IPS-20b (cell line): ENCODE results near the gene ETV2.

Experiments
- H3K27ac ChIP-seq: one replicate; pipeline ENCODE4 v1.5.1; 2013; ENCODE audit warnings: low read length
- H3K27me3 ChIP-seq: 2 replicates; pipeline ENCODE4 v1.6.1; 2013; ENCODE audit warnings: mild to moderate bottlenecking, low read length, inconsistent platforms; ENCODE audit not compliant: insufficient read depth
- H3K36me3 ChIP-seq: 2 replicates; pipeline ENCODE4 v1.6.1; 2013; ENCODE audit warnings: low read depth, mild to moderate bottlenecking, inconsistent platforms, low read length, moderate library complexity; ENCODE audit not compliant: insufficient read depth
- H3K4me1 ChIP-seq: 2 replicates; pipeline ENCODE4 v1.6.1; 2013; ENCODE audit warnings: mild to moderate bottlenecking, control low read depth, inconsistent platforms, low read length, moderate library complexity; ENCODE audit not compliant: insufficient read depth
- H3K4me3 ChIP-seq: 2 replicates; pipeline ENCODE4 v1.5.1; 2013; ENCODE audit warnings: mild to moderate bottlenecking, low read length, inconsistent platforms
- H3K9ac ChIP-seq: 2 replicates; pipeline ENCODE4 v1.6.1; 2013; ENCODE audit warnings: low read depth, mild to moderate bottlenecking, inconsistent platforms, low read length, moderate library complexity
- H3K9me3 ChIP-seq: 2 replicates; pipeline ENCODE4 v1.6.1; 2013; ENCODE audit warnings: mild to moderate bottlenecking, low read depth, low read length, inconsistent platforms; ENCODE audit not compliant: insufficient read depth

ETV2 gene

DNA sequence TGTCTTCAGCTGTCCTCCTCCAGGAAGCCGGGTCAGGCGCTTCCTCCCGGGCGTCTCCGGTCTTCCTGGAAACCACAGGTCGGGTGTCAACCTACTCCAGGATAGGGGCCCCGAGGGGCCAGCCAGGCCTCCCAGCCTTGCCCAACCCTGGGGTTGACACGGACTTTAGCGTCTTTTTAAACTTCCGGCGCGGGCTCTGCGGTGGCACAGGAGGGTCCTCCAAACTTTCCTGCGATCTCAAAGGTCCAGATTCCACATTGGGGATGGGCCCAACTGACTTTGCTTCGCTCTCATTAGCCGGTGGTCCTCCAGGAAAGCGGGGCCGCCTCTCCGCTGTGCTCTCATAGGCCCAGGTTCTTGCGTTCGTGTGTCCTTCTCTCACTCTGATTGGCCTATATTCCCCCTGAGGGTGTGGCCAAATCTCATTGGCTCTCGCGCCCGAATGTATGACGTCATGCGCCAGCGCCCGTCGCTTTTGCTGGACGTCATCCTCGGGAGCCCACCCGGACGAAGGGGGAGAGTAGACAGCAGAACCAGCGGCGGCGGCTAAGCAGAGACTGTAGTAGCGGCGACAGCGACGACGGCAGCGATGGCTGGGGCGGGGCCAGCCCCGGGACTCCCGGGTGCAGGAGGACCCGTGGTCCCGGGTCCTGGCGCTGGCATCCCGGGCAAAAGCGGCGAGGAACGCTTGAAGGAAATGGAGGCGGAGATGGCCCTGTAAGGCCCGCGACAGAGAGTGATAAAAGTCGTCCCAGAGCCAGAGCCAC, 12.8 kb upstream of the ETV2 start, which contains the start of gene RBM42:
RBM42 (plus strand) TSS at position 472 of the 767 bp plus-strand sequence; CDS start at position 590, 118 bp downstream.
- Histone ChIP-seq H3K4me1 (peaks cover 2% of the 10 kb centered on the region; the same call in 1 of the 2 replicates), H3K9me3 (no peaks in the 10 kb centered on the region), H3K27ac (peak within 1 kb of the TSS; percentile 19), H3K9ac (peak within 1 kb of the TSS; percentile 85; the same call in 1 of the 2 replicates), H3K27me3 (no peaks in the 10 kb centered on the region), H3K4me3 (peak within 1 kb of the TSS; percentile 97), H3K36me3 (peaks cover 34% of the 10 kb centered on the region)

DNA sequence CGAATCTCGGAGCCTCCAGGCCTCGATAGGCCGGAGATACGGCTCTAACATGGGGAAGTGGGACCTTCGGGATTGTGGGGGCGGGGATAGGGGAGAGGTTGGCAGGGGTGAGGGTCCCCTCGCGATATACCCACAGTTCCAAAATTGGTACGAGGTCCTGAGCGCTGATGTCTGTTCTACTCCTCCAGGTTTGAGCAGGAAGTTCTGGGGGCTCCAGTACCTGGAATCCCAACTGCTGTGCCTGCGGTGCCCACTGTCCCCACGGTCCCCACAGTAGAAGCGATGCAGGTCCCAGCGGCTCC, 12.3 kb upstream of the ETV2 start:
- peak overlapping the region; percentile 19 for H3K27ac ChIP-seq
- no peaks in the 10 kb centered on the region for H3K9me3 ChIP-seq
- peaks cover 39% of the 10 kb centered on the region for H3K36me3 ChIP-seq
- H3K27me3 ChIP-seq: no peaks in the 10 kb centered on the region
- H3K9ac ChIP-seq: peak overlapping the region; percentile 85; the same call in 1 of the 2 replicates
- H3K4me1 ChIP-seq: peaks cover 2% of the 10 kb centered on the region; the same call in 1 of the 2 replicates
- H3K4me3 ChIP-seq: peak overlapping the region; percentile 97

DNA sequence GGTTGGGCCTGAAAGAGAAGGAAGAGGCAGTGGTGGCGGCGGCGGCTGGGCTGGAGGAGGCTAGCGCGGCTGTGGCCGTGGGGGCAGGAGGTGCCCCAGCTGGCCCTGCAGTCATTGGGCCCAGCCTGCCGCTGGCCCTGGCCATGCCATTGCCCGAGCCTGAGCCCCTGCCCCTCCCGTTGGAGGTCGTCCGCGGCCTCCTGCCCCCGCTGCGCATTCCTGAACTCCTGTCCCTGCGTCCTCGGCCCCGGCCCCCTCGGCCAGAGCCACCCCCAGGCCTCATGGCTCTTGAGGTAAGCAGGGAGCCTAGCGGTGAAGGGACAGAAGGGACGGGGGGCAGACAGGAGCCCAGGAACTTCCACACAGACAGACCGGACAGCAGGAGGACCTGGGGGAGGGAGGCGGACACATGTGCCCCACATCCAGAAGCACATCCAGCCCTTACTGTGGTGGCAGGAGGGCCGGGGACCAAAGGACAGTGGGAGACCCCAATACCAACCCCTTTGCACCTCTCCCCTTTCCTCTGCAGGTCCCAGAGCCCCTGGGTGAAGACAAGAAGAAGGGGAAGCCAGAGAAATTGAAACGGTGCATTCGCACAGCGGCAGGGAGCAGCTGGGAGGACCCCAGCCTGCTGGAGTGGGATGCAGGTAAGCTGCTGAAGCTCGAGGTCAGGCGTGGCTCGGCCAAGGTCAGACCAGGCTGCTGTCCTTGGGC, 7.7 kb upstream of the ETV2 start:
- H3K4me3 ChIP-seq: no peak overlapping the region
- no peaks in the 10 kb centered on the region for H3K27me3 ChIP-seq
- no peaks in the 10 kb centered on the region for H3K9me3 ChIP-seq
- H3K9ac ChIP-seq: no peak overlapping the region
- peaks cover 80% of the 10 kb centered on the region for H3K36me3 ChIP-seq
- no peak overlapping the region for H3K27ac ChIP-seq
- H3K4me1 ChIP-seq: 0 out of 2 replicates have a peak, but pooled peaks cover 2% of the 10 kb centered on the region

DNA sequence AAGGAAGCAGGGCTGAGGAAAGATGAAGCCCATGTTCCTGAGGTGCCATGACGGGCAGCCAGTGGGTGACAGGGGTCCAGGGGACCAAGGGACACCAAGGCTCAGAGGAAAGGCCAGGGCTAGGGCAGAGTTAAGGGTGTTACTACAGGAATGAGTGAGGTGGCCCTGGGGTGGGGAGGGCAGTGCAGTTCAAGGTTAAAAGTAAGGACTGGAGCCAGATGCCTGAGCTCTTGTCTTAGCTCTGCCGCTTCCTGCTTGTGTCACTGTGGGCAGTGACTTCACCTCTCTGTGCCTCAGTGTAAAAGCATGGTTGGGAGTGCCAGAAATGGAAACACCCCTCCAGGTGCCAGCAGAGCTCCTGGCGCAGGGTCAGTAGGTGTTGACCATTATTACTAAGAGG, 4.9 kb upstream of the ETV2 start:
- H3K36me3 ChIP-seq: peaks cover 66% of the 10 kb centered on the region
- no peak overlapping the region for H3K9ac ChIP-seq
- H3K27ac ChIP-seq: no peak overlapping the region
- H3K4me1 ChIP-seq: no peaks in the 10 kb centered on the region
- H3K9me3 ChIP-seq: no peaks in the 10 kb centered on the region
- H3K27me3 ChIP-seq: no peaks in the 10 kb centered on the region
- no peak overlapping the region for H3K4me3 ChIP-seq

DNA sequence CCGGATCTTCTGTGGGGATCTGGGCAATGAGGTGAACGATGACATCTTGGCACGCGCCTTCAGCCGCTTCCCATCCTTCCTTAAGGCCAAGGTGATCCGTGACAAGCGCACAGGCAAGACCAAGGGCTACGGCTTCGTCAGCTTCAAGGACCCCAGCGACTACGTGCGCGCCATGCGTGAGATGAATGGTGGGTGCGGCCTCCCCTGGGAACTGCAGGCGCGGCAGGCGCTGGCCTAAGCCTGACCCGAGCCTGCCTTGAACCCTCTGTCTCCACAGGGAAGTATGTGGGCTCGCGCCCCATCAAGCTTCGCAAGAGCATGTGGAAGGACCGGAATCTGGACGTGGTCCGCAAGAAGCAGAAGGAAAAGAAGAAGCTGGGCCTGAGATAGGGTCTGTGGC, 4.4 kb upstream of the ETV2 start:
- Histone ChIP-seq H3K4me1 (peaks cover 4% of the 10 kb centered on the region; the same call in 1 of the 2 replicates), H3K9ac (no peak overlapping the region), H3K27me3 (peaks cover 4% of the 10 kb centered on the region; the same call in 1 of the 2 replicates), H3K36me3 (peaks cover 61% of the 10 kb centered on the region), H3K4me3 (no peak overlapping the region), H3K9me3 (no peaks in the 10 kb centered on the region), H3K27ac (no peak overlapping the region)

DNA sequence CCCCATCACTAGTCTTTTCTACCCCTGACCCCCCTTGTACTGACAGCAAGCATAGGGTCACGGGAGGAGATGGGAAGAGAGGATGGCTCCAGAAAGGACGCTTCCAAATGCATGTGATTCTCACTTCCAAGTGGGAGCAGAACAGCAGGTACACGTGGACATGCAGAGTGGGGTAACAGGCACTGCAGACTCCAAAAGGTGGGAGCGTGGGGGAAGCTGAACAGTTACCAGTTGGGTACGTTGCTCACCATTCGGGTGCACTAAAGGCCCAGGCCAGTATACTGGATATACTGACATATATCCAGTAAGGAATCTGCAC, 2.3 kb upstream of the ETV2 start:
- H3K27ac ChIP-seq: no peak overlapping the region

DNA sequence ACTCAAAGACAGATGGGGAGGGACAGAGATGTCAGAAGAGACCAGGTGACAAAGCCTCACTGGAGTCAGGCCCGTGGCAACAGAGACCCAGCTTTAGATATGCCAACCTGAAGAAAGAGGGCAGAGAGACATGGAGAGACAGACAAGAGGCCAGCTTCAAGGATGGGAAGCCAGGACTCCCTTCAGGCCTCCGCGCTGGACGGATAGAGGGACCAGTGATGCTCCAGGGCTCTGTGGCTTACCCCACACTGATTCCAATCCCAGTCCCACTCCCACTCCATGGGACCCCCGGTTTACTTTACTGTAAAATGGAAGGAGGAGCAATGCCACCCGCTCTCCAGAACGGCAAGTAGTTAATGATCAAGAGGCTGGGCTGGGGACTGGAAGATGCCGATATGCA, 1.7 kb upstream of the ETV2 start:
- Histone ChIP-seq H3K9me3 (no peaks in the 10 kb centered on the region), H3K4me3 (no peak overlapping the region), H3K9ac (no peak overlapping the region), H3K27ac (no peak overlapping the region), H3K36me3 (peaks cover 35% of the 10 kb centered on the region), H3K27me3 (peaks cover 13% of the 10 kb centered on the region; the same call in 1 of the 2 replicates), H3K4me1 (peaks cover 7% of the 10 kb centered on the region; the same call in 1 of the 2 replicates)

More for the DNA sequence above, 2.3 kb upstream of the ETV2 start:
- Histone ChIP-seq H3K27me3 (peaks cover 13% of the 10 kb centered on the region; the same call in 1 of the 2 replicates), H3K36me3 (peaks cover 41% of the 10 kb centered on the region), H3K4me3 (no peak overlapping the region; the same call in 1 of the 2 replicates), H3K9ac (peak overlapping the region; percentile 42; the same call in 1 of the 2 replicates), H3K9me3 (no peaks in the 10 kb centered on the region), H3K4me1 (peaks cover 7% of the 10 kb centered on the region; the same call in 1 of the 2 replicates)

DNA sequence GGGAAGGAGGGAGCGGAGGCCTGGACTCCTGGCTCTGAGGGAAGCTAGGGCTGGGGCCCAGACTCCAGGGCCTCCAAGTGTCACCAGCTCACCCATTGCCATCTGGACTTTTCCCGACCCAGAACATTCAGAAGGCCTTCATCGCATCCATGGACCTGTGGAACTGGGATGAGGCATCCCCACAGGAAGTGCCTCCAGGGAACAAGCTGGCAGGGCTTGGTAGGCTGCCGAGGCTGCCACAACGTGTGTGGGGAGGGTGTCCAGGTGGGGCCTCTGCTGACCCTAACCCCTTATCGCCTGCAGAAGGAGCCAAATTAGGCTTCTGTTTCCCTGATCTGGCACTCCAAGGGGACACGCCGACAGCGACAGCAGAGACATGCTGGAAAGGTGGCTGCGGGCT, 767 bp downstream of the ETV2 start:
- Histone ChIP-seq H3K4me1 (peaks cover 13% of the 10 kb centered on the region; the same call in 1 of the 2 replicates), H3K36me3 (peaks cover 11% of the 10 kb centered on the region), H3K4me3 (no peak overlapping the region), H3K9ac (no peak overlapping the region; the same call in 1 of the 2 replicates), H3K27ac (no peak overlapping the region), H3K9me3 (no peaks in the 10 kb centered on the region), H3K27me3 (peaks cover 30% of the 10 kb centered on the region)

DNA sequence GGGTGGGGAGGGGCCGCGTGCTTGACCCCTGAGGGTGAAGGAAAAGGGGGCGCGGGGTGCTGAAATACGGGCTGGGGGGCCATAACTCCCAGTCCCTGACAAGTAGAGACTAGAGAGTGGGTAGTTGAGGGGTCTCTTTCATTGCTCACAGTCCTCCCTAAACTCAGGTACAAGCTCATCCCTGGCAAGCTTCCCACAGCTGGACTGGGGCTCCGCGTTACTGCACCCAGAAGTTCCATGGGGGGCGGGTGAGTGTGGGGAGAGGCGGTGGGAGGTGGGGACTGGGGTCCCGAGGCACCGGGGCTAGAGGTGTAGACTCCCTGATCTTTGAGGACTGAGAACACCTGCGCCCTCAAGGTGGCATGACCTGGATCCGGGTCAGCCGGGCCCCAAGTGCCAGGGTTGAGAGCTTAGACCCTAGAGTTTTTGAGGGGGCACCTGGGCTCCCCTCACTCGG, 1.3 kb downstream of the ETV2 start:
- Histone ChIP-seq H3K9ac (peak overlapping the region; percentile 77; the same call in 1 of the 2 replicates), H3K27ac (no peak overlapping the region), H3K4me1 (peaks cover 13% of the 10 kb centered on the region; the same call in 1 of the 2 replicates), H3K4me3 (peak overlapping the region; percentile 82; the same call in 1 of the 2 replicates), H3K9me3 (no peaks in the 10 kb centered on the region), H3K27me3 (peaks cover 30% of the 10 kb centered on the region), H3K36me3 (peaks cover 6% of the 10 kb centered on the region)

DNA sequence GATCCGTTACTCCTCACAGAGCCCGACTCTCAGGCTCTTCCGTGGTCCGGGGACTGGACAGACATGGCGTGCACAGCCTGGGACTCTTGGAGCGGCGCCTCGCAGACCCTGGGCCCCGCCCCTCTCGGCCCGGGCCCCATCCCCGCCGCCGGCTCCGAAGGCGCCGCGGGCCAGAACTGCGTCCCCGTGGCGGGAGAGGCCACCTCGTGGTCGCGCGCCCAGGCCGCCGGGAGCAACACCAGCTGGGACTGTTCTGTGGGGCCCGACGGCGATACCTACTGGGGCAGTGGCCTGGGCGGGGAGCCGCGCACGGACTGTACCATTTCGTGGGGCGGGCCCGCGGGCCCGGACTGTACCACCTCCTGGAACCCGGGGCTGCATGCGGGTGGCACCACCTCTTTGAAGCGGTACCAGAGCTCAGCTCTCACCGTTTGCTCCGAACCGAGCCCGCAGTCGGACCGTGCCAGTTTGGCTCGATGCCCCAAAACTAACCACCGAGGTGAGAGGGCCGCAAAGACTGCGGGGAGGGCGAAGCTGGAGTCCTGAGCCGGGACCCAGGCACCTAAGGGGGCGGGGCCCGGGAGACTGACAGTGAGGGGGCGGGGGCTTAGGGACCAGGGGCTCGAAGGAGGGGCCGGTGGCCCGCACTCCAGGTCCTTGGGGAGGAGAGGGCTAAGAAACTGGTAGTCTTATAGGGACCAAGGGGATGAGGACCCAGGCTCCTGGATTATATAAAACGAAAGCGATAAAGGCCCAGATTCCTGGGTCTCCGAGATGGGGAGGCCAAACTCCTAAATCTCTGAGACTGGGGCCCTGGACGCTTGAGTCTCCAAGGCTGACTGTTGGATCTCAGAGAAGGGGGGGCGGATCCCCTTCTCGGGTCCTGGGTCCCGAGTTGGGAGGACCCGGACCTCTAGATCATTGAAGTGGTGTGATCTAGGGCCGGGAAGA, 2.0 kb downstream of the ETV2 start:
- H3K4me3 ChIP-seq: peak overlapping the region; percentile 82
- peaks cover 13% of the 10 kb centered on the region; the same call in 1 of the 2 replicates for H3K4me1 ChIP-seq
- peak overlapping the region; percentile 77; the same call in 1 of the 2 replicates for H3K9ac ChIP-seq
- H3K36me3 ChIP-seq: no peaks in the 10 kb centered on the region
- no peak overlapping the region for H3K27ac ChIP-seq
- no peaks in the 10 kb centered on the region for H3K9me3 ChIP-seq
- peaks cover 30% of the 10 kb centered on the region for H3K27me3 ChIP-seq
